Psoas muscle (tissue), 8 donors: ENCODE measurements around the gene CSTB. TPM values are rescaled to one million over a fixed set of nuclear protein-coding genes. Genes with fewer than 3 reads are reported as not detected.

Experiments used
- ATAC-seq, 4 donors: fragments of 200-7000 bp; cut with Tn5 transposase; one replicate each; pipeline ENCODE4 v1.9.1; 2020; ENCODE audit warnings: moderate library complexity in 3 of 4, mild to moderate bottlenecking in 2 of 4
- DNase-seq, 2 donors: peaks; one replicate each; pipeline ENCODE4 v3.0.0-alpha.2; 2020
- H3K27ac ChIP-seq: fragments of 200-600 bp; one replicate; pipeline ENCODE4 v1.8.0; 2022
- H3K27me3 ChIP-seq, 3 donors: fragments of 200-600 bp in 1 of 3; one replicate each; pipeline versions ENCODE4 v1.6.1 to v1.8.0; 2013 to 2022; ENCODE audit warnings: low read length in 2 of 3, mild to moderate bottlenecking in 2 of 3, moderate library complexity in 1 of 3; ENCODE audit not compliant: insufficient read depth in 3 of 3
- H3K36me3 ChIP-seq, 2 donors: fragments of 200-600 bp in 1 of 2; one replicate each; pipeline versions ENCODE4 v1.6.1 to v1.8.0; 2013 to 2022; ENCODE audit warnings: low read depth in 1 of 2, mild to moderate bottlenecking in 1 of 2, moderate library complexity in 1 of 2; ENCODE audit not compliant: insufficient read depth in 1 of 2
- H3K4me1 ChIP-seq: fragments of 200-600 bp; one replicate; pipeline ENCODE4 v1.8.0; 2022
- H3K4me3 ChIP-seq: fragments of 200-600 bp; one replicate; pipeline ENCODE4 v1.8.0; 2022; ENCODE audit warnings: mild to moderate bottlenecking
- H3K9me3 ChIP-seq: fragments of 200-600 bp; one replicate; pipeline ENCODE4 v1.8.0; 2022
- WGBS, 3 donors: extraction: QIAGEN DNeasy Blood & Tissue Kit; methylation state at CpG; one replicate each; pipeline versions ENCODE4 v1.1.6 to v1.1.7; 2013; 5-methylcytosine and 5-hydroxymethylcytosine counted together
- intact Hi-C, 2 donors: fragments of 100-400 bp; cut with DNase I; formaldehyde crosslinking; loops; one replicate each; pipeline versions ENCODE4 v1.11.0 to v1.14.2; 2022
- polyA plus RNA-seq, 3 donors: library from polyadenylated mRNA; stranded (reverse); fragments of 200-250 nt; gene quantifications; one replicate each; pipeline ENCODE4 v1.2.3, GENCODE V29; 2013
- total RNA-seq, 4 donors: library from RNA; stranded (reverse); fragmentation: NEBNext Ultra II Directional in 2 of 4; extraction: Animal tissue kit (Norgen Biotek cat#: 25700) in 2 of 4; gene quantifications; one replicate each; pipeline versions ENCODE4 v1.2.1 to v1.2.4, GENCODE V29; 2021 to 2023
- TF ChIP-seq, protein P1 (sequence below): fragments of 200-600 bp; IDR thresholded peaks from one replicate; pipeline ENCODE4 v1.8.0; 2022; ENCODE audit warnings: antibody characterized with exemption
- donor health status: healthy with polysubstance abuse.
- donor health status: DM: no; HTN: no; CAD: no; lungs with moderate emphysema.
- donor health status: Bipolar disorder and iron deficiency.
- donor health status: healthy.
- donor health status: DM: yes; HTN: yes; CAD: no.
- donor health status: DM: no; HTN: no; CAD: no.
- donor health status: DM: no; HTN: no; CAD: no.
- donor health status: DM: yes; HTN: yes; CAD: no.

Gene CSTB
- total and polyA plus RNA-seq, 7 donors = 16.0 to 35.2 (median 21.3) TPM

DNA sequence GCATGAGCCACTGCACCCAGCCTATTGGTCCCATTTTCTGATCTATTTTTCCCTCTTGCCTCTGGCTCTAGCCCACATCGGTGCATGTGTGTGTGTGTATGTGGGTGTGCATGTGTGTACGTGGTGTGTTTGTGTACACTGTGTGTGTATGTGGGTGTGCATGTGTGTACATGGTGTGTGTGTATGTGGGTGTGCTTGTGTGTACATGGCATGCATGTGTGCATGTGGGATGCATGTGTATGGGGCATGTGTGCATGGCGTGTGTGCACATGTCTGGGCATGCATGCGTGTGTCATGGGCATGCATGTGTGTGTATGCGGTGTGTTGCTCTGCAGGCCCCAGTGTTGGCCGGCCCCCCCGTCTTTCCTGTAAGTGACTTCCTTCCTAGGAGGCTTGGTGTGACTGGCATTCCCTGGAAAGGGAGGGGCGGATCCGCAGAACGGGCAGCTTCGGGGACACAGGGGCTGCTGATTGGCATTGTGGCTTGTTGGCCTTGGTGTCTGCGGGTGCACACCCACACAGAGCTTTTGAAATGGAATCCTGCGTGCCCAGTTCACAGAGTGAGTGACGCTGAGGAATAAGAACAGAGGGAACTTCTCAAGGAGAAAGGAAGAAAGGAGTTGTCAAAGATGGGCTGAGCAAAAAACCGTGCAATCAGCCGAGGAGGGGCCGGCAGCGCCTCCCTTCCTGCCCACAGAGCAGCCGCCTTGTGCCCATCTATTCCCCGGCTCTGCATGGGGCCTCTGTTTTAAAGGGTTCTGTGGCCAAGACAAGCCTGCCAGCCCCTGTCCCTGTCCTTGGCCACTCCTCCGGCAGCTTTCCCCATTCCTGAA is 49.2 kb downstream of the CSTB start:
- no peak overlapping the region for H3K4me3 ChIP-seq
- H3K27ac ChIP-seq = peak overlapping the region; percentile 66
- no peaks in the 10 kb centered on the region for H3K9me3 ChIP-seq
- intact Hi-C loops = no loop called here
- DNase-seq (peak; percentile 52 to 60), ATAC-seq (no peak)
- WGBS, 3 donors = 40 to 64% (median 45%) methylated on average over 21 of the region's 21 CpGs
- peaks cover 41% of the 10 kb centered on the region for H3K4me1 ChIP-seq
- H3K27me3 ChIP-seq = no peaks in the 10 kb centered on the region
- peaks cover 0 to 12% of the 10 kb centered on the region in 2 donors for H3K36me3 ChIP-seq
- TF ChIP-seq, protein P1, sequence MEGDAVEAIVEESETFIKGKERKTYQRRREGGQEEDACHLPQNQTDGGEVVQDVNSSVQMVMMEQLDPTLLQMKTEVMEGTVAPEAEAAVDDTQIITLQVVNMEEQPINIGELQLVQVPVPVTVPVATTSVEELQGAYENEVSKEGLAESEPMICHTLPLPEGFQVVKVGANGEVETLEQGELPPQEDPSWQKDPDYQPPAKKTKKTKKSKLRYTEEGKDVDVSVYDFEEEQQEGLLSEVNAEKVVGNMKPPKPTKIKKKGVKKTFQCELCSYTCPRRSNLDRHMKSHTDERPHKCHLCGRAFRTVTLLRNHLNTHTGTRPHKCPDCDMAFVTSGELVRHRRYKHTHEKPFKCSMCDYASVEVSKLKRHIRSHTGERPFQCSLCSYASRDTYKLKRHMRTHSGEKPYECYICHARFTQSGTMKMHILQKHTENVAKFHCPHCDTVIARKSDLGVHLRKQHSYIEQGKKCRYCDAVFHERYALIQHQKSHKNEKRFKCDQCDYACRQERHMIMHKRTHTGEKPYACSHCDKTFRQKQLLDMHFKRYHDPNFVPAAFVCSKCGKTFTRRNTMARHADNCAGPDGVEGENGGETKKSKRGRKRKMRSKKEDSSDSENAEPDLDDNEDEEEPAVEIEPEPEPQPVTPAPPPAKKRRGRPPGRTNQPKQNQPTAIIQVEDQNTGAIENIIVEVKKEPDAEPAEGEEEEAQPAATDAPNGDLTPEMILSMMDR = no peak

Other genes starting within 250 kb of the CSTB start
- gene HSF2BP, start 116.8 kb downstream of the CSTB start, total RNA-seq = under 1 TPM in 3 of 4 donors, not detected in 1; 0.16 to 0.23 (median 0.19) TPM
- 1 to 10 TPM in 1 of 3 donors, under 1 TPM in 2; 0.32 to 1.7 (median 0.35) TPM for gene HSF2BP, start 116.8 kb downstream of the CSTB start, polyA plus RNA-seq
- 10 to 100 TPM; 14.4 to 21.6 (median 18.1) TPM for gene RRP1B, start 116.7 kb downstream of the CSTB start, total RNA-seq
- gene RRP1B, start 116.7 kb downstream of the CSTB start, polyA plus RNA-seq = 10 to 100 TPM in 2 of 3 donors, 1 to 10 TPM in 1; 6.0 to 21.2 (median 20.2) TPM
- gene PDXK, start 57.2 kb downstream of the CSTB start, total RNA-seq = 10 to 100 TPM; 28.8 to 43.2 (median 38.5) TPM
- gene PDXK, start 57.2 kb downstream of the CSTB start, polyA plus RNA-seq = 10 to 100 TPM; 17.2 to 96.5 (median 20.2) TPM
- 10 to 100 TPM in 3 of 4 donors, 1 to 10 TPM in 1; 9.5 to 29.7 (median 19.2) TPM for gene RRP1, start 13.3 kb upstream of the CSTB start, total RNA-seq
- 10 to 100 TPM; 14.7 to 22.0 (median 16.3) TPM for gene RRP1, start 13.3 kb upstream of the CSTB start, polyA plus RNA-seq
- gene AGPAT3, start 88.9 kb upstream of the CSTB start, total RNA-seq = 100 to 1,000 TPM in 1 of 4 donors, 10 to 100 TPM in 3; 47.9 to 117 (median 64.4) TPM
- 10 to 100 TPM; 28.4 to 70.0 (median 35.7) TPM for gene AGPAT3, start 88.9 kb upstream of the CSTB start, polyA plus RNA-seq
- 10 to 100 TPM; 13.3 to 22.2 (median 20.4) TPM for gene TRAPPC10, start 236.0 kb upstream of the CSTB start, total RNA-seq
- 10 to 100 TPM in 1 of 3 donors, 1 to 10 TPM in 2; 6.4 to 21.4 (median 8.5) TPM for gene TRAPPC10, start 236.0 kb upstream of the CSTB start, polyA plus RNA-seq